ENCODE results near the gene CCDC50. TPM values are rescaled to one million over a fixed set of nuclear protein-coding genes. Genes with fewer than 3 reads are reported as not detected.

CCDC50 gene
- total and polyA plus RNA-seq, 2 of the 8 experiments (the other 6 are each of a cell fraction or from before 2014, with no cell fraction given): 7.3 to 19.2 TPM

DNA sequence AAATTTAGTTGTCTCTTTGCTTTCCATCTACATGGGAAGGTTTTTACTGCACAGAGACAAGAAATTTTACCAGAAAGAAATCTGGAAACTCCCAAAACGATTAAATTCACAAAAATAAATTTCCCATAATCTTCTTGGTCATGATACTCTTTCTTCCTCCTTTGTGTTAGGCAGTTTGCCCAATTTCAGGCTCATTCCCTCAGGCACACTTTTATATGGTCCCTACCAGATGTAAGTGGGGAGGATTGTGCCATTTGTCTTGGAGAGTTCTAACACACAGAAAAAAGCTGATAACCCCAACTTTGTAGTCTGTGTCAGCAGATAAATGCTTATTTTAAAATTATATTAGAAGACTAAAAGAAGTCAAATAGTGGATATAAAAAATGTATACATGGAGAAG lies 49.1 kb upstream of the CCDC50 start:
- POLR2A ChIA-PET (ENCODE audit: partially characterized antibody): no interaction called here

More for the DNA sequence above, 49.1 kb upstream of the CCDC50 start:
- Histone ChIP-seq H2BK120ac (replicated peaks; ENCODE audit: low read depth, low read length) (no peak overlapping the region), H3K23ac (ENCODE audit: insufficient read length) (no peak overlapping the region), H2AK5ac (ENCODE audit: low read depth, low read length) (no peak overlapping the region), H3K23me2 (ENCODE audit: low read depth, low read length) (no peaks in the 10 kb centered on the region), H3K14ac (ENCODE audit: insufficient read length) (no peak overlapping the region), H3K27me3 (replicated peaks in 1 of 4; ENCODE audit: control insufficient read depth in 3 of 4, extremely low read depth in 1 of 4, insufficient read depth in 3 of 4, low read length in 3 of 4) (no peaks in the 10 kb centered on the region), H4K5ac (ENCODE audit: insufficient read length, low read depth, low read length) (no peak overlapping the region), H3K27ac (ENCODE audit: low read depth, low read length) (no peak overlapping the region), H3K4me2 (ENCODE audit: insufficient read depth in 1 of 2, low read depth in 2 of 2, low read length in 2 of 2) (no peak overlapping the region), H2BK20ac (ENCODE audit: low read length) (no peak overlapping the region), H2BK12ac (ENCODE audit: low read depth, low read length) (no peak overlapping the region), H2BK5ac (ENCODE audit: low read depth, low read length) (no peak overlapping the region), H2AFZ (ENCODE audit: low read length) (no peak overlapping the region; the same call in 1 of the 2 replicates), H3K56ac (replicated peaks; ENCODE audit: insufficient read length, low read depth, low read length) (no peak overlapping the region), H3K79me2 (ENCODE audit: control insufficient read depth in 1 of 2, insufficient read depth in 2 of 2, low read length in 2 of 2) (no peaks in the 10 kb centered on the region), H3K36me3 (ENCODE audit: control insufficient read depth in 2 of 4, insufficient read depth in 4 of 4, low read length in 3 of 4) (no peaks in the 10 kb centered on the region), H3K79me1 (ENCODE audit: low read depth, low read length) (no peaks in the 10 kb centered on the region), H2BK15ac (ENCODE audit: low read length) (no peak overlapping the region), H3K4ac (replicated peaks; ENCODE audit: insufficient read length, low read depth, low read length) (no peak overlapping the region), H4K91ac (replicated peaks; ENCODE audit: insufficient read length, low read length) (no peak overlapping the region), H3K18ac (ENCODE audit: extremely low read depth, low read length) (no peak overlapping the region), H3K9ac (replicated peaks in 1 of 4; ENCODE audit: extremely low read depth in 1 of 4, low read depth in 3 of 4, low read length in 3 of 4) (no peak overlapping the region), H3K9me3 (ENCODE audit: insufficient read depth in 2 of 2, low read depth in 1 of 2, low read length in 1 of 2) (no peaks in the 10 kb centered on the region), H4K20me1 (replicated peaks in 1 of 2; ENCODE audit: control insufficient read depth in 1 of 2, insufficient read depth in 2 of 2, low read length in 2 of 2) (no peaks in the 10 kb centered on the region), H3K4me3 (ENCODE audit: extremely low read depth in 1 of 4, insufficient read depth in 2 of 4, low read depth in 3 of 4, low read length in 4 of 4) (no peak overlapping the region), H3K4me1 (replicated peaks in 1 of 4; ENCODE audit: control insufficient read depth in 3 of 4, insufficient read depth in 4 of 4, low read length in 3 of 4) (no peaks in the 10 kb centered on the region), H4K8ac (ENCODE audit: extremely low read depth, insufficient read depth, low read length) (no peak overlapping the region)
- 59% methylated on average over 1 of the region's 1 CpG; no CpG with 5 or more reads in 1 of the 2 experiments for whole genome bisulfite sequencing, 2 experiments (ENCODE audit: extremely low coverage in 1 of 2, insufficient coverage in 1 of 2, insufficient read length in 1 of 2, insufficient replicate concordance in 2 of 2, low coverage in 1 of 2, low lambda C conversion rate in 2 of 2, missing lambda C conversion rate in 1 of 2)
- CTCF ChIA-PET (ENCODE audit: partially characterized antibody): no interaction called here
- DNase-seq (ENCODE audit: low read depth in 1 of 2, low spot score in 2 of 2): no peak
- TF ChIP-seq ZNF274 (IDR thresholded peaks at IDR 0.05; ENCODE audit: borderline replicate concordance, extremely low read depth, low read length): no peak
- FAIRE-seq: no peak

Measured in H1 (cell line).